ENCODE results near the gene ARID3A.
"Not testable (repeated sequence)": the region's sequence is repeated elsewhere in the genome, so short reads cannot be mapped to it uniquely, and the experiment has no call there.

The ARID3A gene

DNA sequence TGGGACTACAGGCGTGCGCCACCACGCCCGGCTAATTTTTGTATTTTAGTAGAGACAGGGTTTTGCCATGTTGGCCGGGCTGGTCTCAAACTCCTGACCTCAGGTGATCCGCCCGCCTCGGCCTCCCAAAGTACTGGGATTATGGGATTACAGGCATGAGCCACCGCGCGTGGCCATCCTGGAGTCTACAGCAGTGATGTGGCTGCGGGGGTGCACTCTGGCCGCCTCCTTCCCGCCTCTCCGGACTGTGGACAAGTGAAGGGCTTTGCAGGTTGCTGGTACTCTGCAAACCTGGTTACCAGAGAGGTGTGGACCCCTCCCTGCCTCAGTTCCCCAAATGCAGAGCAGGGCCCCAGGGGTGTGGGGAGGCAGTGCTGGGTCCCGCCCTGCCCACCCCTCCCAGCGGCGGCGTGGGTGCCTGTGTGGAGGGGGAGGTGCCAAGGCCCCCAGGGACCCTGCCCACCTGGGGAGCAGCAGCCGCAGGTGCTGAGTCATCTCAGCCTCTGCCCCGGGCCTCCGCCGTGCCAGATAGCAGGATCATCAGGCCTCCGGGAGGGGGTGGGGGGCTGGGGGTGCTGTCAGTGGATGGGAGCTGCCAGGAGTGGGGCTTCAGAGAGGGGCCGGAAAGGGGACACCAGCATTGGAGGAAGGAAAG is 23.1 kb downstream of the ARID3A start:
- DNase-seq = no peak

DNA sequence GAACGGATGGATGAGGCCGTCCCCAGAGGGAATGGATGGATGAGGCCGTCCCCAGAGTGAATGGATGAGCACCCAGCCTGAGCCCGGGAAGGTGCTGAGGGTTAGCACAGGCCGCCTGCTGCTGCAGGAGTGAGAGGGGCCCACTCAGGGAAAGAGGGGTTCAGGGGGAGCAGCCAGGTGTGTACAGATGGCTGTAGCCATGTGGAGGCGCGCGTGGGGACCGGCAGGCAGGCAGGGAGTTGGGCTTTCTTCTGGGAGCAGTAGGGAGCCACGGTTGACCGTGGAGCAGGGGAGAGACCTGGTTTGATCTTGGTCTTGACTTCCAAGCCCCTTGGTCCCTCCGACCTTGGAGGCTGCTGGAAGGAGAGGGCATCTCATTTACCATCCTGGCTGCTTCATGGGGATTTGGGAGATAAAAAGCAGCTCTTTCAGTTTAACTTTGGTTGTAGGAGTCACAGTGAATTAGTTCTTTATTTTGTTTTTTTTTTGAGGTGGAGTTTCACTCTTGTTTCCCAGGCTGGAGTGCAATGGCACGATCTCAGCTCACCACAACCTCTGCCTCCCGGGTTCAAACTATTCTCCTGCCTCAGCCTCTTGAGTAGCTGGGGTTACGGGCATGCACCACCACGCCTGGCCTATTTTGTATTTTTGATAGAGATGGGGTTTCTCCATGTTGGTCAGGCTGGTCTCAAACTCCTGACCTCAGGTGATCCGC is 24.7 kb downstream of the ARID3A start:
- no peak for DNase-seq

DNA sequence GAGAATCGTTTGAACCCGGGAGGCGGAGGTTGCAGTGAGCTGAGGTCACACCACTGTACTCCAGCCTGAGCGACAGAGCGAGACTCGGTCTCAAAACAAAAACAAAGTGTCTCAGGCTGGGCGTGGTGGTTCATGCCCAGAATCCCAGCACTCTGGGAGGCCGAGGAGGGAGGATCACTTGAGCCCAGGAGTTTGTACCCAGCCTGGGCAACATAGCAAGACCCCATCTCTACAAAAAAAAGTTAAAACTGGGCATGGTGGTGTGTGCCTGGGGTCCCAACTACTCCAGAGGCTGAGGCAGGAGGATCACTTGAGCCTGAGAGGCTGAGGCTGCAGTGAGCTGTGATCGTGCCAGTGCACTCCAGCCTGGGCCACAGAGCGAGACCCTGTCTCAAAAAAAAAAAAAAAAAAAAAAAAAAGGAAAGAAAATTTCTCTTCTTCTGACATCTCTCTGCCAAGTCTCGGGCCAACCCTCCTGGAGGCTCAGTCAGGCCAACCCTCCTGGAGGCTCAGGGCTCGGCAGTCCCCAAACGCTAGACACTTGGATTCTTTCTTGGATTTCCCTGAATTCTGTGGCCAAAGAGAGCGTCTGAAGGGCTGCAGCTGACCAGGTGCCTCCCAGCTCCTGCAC is 26.3 kb downstream of the ARID3A start:
- no peak for DNase-seq

DNA sequence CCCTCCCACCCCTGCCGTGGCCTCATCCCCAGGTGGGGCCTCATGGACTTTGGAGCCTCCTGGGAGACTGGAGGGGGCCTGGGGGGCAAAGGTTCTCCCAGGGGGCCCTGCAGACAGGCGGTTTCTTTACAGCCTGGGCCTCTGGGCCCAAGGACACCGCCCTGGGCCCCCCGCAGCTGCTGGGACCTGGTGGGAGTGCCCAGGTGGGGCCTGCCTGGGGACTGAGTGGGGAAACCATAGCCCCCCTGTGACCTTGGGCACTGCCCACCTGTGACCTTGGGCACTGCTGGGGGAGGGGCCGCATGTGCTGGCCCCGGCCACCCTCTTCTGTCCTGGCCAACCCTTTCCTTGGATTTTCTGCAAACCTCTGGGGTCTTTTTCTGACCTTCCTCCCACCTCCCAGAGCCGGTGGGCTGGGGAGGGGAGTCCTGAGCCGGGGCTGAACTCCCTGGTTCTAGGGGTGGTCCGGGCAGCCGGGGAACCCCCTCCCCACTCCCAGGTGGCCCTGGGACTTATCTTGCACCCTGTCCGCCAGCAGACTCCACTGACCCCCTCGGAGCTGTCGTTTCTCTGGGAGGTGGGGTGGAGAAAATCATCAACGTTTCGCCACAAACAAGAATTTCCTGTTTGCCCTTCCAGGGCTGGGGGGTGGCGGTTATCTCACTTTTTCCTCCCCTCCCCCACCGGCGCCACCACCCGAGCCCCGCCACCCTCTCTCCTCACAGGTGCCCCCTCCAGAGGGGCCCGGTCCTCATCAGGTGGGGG is 27.0 kb downstream of the ARID3A start:
- no peak for DNase-seq

DNA sequence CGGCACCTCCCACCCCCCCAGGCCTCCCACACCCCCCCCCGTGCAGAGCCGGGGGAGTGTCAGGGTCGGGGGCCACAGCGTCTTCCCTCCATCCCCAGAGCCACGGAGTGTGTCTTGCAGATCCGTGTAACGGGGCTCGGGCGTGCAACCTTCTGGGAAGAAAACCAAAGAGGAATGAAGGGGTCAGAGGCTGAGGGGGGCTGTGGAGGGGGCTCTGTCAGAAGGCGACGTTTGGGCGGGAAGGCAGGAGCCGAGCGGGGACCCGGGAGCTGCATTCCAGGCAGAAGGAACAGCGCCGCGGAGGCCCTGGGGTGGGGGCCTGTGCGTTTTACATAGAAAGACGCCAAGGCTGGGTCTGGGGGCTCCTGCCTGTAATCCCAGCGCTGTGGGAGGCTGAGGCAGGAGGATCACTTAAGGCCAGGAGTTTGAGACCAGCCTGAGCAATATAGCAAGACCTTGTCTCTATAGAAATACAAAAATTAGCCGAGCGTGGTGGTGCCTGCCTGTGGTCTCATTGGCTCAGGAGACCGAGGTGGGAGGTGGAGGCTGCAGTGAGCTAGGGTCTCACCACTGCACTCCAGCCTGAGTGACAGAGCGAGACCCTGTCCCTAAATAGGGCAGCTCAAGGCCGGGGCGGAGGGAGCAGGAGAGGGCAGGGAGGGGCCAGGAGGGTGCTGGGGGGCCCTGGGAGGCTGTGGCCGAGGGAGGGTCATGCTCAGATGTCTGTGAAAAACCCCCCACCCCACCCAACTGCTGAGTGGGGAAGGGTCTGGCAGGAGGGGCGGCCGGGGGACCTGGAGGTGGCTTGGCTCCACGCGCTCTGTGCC is 27.8 kb downstream of the ARID3A start:
- no peak for DNase-seq

DNA sequence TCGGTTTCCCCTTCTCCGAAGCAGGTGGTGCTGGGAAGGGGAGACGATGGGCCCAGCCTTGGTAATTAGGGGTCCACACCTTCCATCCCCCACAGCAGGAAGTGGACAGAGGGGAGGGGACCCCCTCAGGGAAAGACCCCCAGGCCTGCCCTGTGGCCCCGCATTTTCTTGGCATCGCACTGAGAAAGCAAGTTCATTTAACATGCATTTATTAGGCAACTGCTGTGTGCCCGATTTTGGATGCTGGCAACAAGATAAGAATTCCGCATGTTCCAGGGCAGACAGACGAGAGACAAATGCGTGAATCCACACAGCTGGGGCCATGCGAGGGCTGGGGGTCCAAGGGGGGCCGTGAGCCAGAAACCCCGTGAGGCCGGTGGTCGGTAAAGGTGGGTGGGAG is 28.4 kb downstream of the ARID3A start:
- DNase-seq = no peak

DNA sequence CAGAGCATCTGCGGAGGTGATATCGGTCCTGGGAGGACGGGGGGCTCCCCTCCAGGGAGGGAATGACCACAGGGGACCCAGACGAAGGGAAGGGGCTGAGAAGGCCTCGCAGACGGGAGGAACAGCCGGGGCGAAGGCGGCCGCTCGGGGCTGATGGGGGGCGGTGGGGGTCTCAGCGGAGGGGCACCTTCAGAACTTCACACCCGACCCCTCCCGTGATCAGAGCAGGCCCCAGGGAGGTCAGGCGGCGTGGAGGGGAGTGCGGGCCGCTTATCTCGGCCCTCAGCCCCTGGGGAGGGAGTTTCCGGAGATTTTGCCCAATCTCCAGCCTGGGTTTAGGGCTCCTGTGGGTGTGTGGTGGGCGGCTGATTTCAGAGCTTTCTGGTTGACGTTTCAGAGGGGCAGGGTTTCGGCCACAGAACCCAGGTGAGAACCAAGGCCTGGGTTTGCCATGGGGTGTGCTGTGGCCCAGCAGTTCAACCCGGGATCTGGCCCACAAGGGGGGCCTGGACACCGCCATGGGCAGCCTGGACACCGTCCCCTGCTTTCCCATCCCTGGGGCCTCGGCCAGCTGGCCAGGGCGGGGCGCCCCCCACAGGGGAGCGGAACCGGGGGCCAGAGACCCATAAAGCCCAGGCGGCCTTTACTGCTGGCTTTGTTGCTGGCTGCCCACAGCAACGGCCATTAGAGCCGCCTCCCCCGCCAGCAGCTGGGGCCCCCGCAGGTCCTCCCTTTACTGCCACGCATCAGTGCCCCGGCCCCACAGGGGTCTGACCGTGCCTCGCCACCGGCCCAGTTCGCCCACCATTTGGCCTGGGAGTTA is 29.0 kb downstream of the ARID3A start:
- DNase-seq = no peak

DNA sequence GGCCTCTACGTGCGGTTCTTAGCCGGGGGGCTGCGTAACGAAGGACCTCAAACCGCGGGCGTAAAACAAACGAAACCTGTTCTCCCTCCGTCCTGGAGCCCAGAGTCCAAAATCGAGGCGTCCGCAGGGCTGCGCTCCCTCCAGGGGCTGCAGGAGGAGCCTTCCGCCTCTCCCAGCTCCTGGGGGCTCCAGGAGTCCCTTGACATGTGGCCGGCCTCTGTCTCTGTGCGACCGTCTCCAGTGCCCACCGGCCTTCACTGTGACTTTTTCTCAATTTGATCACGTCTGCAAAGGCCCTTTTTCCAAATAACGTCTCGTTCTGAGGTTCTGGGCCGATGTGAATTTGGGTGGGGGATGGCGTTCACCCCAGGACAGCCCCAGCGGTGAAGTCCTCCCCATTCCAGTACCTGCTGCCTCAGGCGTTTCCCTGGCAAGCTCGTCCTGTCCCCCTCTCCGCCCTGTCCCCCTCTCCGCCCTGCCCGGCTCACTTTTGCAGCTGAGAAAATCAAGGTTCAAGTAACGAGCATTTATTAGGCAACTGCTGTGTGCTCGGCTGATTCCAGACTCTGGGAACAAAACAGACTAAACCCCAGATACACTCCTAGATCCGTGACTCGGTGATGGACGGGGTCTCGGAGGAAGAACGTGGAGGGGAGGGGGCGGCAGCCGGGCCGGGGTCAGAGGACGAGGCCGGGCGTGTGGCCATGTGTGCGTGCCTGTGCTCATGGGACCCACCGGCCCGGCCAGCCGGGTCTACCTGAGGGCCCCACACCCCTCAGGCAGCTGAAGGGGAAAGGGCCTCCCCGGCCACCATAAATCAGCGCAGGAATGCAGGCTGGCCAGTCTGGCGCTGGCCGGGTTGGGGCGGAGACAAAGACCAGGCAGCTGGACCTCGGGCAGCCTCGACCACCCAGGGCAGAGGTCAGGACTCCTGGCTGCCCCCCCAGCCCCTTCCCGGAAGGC is 30.2 kb downstream of the ARID3A start:
- DNase-seq = no peak

DNA sequence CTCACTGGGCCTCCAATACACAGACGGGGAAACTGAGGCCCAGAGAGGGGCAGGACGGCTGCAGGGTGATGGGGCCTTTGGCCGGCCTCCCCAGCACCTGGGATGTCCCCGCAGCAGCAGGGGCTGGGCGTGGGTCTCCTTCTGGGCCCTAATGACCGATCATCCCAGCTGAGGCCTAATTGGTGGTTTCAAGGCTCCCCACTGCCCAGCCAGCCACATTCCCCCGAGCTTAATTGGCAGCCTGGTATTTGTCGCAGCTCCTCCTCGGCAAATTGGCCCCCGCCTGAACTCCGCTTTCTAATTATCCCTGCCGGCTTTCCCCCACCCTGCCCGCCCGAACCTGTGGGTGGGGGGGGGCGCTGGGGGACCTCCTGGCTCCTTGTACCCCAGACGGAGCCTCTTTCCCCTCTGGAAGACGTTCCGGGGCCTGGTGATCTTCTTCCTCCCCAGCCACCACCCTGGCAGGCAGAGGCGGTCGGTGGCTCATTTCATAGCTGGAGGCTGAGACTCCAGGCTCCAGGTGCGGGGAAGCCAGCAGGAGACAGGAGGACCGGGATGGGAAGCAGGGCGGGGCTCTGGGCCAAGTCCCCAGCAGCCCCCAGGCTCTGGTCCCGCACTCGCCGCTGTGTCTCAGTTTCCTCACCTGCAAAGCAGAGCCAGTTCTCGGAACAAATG is 31.1 kb downstream of the ARID3A start:
- DNase-seq = no peak

DNA sequence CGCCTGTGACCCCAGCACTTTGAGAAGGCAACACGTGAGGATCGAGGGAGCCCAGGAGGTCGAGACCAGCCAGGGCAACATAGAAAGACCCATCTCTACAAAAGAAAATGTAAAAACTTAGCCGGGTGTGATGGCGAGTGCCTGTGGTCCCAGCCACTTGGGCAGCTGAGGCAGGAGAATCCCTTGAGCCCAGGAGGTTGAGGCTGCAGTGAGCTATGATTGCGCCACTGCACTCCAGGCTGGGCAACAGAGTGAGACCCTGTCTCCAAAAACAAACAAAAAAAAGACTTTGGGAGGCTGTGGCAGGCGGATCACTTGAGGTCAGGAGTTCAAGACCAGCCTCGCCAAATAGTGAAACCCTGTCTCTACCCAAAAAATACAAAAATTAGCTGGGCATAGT is 31.7 kb downstream of the ARID3A start:
- not testable (repeated sequence) for DNase-seq

DNA sequence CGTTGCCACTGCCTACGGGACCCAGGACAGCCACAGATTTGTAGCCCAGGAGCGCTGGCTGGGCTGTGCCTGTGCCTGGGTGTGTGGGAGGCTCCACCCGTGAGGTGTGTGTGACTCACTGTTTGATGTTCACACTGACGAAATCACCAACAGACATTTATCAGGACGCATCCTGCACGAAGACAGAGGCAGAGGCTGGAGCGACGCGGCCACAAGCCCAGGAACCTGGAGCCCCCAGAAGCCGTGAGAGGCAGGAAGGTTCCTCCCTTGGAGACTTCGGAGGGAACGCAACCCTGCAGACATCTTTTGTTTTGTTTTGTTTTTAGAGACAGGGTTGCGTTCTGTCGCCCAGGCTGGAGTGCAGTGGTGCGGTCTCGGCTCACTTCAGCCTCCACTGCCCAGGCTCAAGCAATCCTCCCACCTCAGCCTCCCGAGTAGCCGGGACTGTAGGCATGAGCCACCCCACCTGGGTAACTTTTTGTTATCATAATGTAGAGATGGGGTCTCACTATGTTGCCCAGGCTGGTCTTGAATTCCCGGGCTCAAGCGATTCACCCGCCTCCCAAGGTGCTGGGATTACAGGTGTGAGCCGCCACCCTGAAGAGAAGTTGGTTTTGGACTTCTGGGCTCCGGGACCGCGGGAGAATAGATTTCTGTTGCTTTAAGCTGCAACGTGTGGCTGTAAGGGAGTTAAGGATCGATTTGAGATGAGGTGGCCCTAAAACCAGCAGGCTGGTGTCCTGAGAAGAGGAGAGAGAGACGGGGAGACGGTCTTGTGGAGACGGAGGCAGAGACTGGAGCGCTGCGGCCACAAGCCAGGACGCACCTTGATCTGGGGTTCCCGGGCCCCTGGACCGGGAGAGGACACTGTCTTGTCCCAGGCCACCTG is 33.4 kb downstream of the ARID3A start:
- DNase-seq = no peak

DNA sequence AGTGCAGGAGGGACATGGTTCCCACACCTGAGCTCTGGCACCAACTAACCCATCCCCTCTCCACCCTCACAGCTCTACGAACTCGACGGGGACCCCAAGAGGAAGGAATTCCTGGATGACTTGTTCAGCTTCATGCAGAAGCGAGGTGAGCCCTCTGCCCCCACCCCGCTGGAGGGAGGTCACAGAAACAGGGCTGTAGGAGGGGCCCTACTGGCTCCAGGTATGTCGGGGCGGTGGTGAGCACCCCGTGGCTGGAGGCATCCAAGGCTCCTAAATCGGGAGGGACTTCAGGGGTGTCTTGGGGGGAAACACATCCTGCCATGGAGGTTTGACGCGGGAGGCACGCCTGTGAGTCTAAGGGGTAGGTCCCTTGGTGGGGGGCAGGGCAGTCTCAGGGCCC is 34.2 kb downstream of the ARID3A start:
- DNase-seq = no peak

DNA sequence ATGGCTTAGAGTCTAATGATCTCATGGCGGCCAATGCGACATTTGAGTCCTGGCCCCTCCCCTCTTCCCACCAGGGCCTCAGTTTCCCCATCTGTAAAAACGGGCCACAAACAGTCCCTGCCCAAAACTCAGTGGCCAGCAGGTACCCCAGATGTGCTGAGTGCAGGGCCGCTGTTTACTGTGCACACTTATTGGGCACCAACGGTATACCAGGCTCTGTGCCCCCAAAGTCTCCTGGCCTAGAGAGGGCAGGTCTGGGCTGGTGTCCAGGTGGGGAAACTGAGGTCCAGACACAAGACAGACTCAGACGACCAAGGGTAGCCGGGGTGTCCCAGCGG is 34.7 kb downstream of the ARID3A start:
- no peak for DNase-seq

DNA sequence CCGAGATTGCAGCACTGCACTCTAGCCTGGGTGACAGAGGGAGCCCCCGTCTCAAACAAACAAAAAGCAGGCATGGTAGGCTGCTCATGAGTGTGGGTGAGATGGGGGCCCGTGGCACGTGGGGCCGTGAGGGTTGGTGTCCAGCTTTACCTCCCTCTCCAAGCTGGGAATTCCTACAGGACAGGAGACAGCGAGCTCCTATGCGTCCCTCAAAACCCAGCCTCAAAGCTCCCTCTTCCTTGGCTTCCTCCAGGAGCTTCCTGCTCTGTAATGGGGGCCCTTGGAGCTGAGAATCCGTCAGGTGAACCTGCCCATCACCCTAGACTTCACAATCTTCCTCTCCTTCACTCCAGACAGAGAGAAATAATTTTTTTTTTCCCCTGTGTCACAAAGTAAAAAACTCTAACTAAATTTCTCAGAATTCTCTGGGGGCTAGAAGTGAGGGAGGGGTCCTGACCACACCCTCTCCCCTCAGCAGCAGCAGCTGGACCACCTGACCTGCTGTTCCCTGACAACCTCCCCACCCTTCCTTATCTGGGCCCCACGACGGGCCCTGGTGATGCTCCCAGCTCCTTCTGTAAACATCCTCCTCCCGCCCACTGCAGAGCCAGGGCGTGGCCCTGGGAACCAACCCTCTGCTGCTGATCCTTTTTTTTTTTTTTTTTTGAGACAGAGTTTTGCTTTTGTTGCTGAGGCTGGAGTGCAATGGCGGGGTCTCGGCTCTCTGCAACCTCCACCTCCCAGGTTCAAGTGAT is 36.2 kb downstream of the ARID3A start:
- DNase-seq = no peak

DNA sequence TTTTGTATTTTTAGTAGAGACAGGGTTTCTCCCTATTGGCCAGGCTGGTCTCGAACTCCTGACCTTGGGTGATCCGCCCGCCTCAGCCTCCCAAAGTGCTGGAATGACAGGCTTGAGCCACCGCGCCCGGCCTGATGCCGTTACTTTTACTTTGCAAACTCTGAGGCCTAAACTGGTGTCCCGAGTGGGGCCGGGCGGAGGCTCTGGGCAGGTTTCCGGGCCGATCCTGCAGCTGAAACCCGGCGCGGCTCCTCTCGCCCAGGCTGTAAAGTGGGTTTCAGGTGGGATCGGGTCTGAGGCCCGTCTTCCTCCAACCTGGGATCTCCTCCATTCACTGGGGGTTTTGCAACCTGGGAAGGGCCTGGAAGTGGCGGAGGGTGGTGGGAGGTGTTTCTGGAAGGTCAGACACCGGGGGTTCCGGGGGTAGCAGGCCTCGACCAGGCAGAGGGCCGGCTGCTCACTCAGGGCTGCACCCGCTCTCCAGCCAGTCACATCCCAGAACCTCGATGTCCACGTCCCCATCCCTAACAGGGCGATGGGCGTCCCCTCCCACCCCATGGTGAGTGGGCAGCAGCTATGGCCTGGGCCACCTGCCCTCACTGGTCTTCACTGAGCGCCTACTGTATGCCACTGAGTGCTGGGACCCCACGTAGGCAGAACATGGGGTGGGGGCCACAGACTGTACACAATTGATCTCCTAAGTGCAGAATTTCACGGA is 37.0 kb downstream of the ARID3A start:
- DNase-seq = no peak

DNA sequence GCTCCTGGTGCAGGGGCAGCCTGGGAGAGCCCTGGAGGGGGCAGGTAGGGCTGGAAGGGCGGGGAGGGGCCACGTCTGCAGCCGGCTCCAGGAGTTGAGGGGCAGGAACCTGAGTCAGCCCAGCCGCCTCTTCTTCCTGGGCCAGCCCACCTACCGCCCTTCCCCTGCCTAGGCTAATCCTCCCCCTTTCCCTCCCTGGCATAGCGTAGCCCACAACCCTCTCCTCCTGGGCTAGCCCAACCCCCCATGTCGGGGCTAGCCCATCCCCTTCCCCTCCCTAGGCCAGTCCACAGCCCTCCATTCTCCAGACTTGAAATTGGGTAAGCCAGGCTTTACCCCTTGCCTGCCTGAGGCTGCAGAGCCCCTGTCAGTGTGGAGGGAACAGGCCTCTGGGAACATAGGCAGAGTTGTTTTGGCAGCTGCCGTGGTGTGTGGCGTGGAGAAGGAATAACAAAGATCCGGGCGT is 37.7 kb downstream of the ARID3A start:
- no peak for DNase-seq

DNA sequence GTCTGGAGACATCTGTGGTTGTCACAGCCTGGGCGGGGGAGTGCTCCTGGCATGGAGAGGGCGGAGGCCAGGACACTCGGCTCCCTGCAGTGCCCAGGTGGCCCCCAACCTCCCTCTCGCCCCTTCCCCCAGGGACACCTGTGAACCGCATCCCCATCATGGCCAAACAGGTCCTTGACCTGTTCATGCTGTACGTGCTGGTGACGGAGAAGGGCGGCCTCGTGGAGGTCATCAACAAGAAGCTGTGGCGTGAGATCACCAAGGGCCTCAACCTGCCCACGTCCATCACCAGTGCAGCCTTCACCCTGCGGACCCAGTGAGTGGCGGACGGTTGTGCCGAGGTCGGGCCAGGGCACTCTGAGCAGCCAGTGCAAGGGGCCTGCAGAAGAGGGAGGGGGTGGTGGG is 38.3 kb downstream of the ARID3A start:
- no peak for DNase-seq

Measured in activated CD4-positive, alpha-beta T cell treated with anti-CD3 and anti-CD28 coated beads, Interleukin-2, amount 50 U/mL, for 1 hour (primary cell).